PFSK-1 (cell line): ENCODE data around the gene RIOK3.

Experiments
- SIN3A ChIP-seq: IDR thresholded peaks from 2 replicates; pipeline ENCODE4 v1.6.1; 2012; ENCODE audit warnings: mild to moderate bottlenecking, low read length, moderate library complexity, borderline replicate concordance; ENCODE audit not compliant: insufficient read depth
- TAF1 ChIP-seq: IDR thresholded peaks from 2 replicates; pipeline ENCODE4 v1.6.1; 2012; ENCODE audit warnings: low read length, control low read depth, borderline replicate concordance; ENCODE audit not compliant: insufficient read depth

DNA sequence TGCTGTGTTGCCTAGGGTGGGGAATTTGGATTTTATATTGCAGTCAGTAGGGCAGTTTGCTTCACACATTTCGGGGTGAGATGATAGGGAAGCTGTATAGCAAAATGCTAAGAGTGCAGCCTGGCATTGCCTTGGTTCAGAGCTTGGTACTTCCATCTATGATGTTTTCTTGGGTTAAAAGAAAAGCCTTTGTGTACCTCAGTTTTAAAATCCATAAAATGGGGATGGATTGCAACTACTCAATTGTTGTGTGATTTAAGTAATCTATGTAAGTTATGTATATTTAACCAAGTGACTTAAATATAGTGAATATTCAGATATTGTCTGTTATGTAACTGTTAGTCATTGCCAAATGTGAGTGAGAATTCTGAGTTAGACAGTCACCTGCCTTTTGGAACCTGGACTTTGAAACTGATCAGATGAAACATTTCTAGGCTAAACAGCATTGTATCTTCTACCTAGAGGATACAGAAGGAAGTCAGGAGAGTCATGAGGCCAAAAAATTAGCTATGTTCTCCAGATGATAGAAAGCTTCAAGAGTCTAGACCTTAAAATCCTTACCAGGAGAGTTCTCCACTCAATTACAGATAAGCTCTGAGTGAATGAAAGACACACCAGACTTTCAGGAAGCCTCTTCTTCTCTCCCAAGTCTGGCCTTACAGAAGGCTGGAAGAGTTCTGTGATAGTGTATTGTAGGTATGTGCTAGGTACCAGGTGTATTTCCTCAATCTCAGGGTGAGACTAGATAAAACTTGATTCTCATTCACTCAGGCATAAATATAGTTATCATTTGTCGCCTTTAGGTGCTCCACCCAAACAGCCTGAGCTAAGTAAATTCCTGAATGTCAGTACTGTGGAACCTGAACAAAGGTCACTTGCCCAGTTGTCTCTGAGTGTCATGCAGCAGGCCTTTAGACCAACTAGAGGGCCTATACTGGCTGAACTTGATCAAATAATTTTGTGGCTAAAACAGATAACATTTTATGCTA lies 7.5 kb downstream of the RIOK3 start:
- TF ChIP-seq TAF1 (no peak), SIN3A (no peak)
